Superior temporal gyrus (tissue), 1 donor: ENCODE data around the gene NECAP2.
"Not testable (repeated sequence)": the region's sequence is repeated elsewhere in the genome, so short reads cannot be mapped to it uniquely, and the experiment has no call there.

ENCODE experiments used
- DNase-seq: peaks from one replicate; pipeline ENCODE4 v3.0.0-alpha.2; 2016; ENCODE audit errors: extremely low spot score

Gene NECAP2

GRCh38 chr1:16461681-16462080 is 21.2 kb downstream of the NECAP2 start:
- DNase-seq = no peak

DNA sequence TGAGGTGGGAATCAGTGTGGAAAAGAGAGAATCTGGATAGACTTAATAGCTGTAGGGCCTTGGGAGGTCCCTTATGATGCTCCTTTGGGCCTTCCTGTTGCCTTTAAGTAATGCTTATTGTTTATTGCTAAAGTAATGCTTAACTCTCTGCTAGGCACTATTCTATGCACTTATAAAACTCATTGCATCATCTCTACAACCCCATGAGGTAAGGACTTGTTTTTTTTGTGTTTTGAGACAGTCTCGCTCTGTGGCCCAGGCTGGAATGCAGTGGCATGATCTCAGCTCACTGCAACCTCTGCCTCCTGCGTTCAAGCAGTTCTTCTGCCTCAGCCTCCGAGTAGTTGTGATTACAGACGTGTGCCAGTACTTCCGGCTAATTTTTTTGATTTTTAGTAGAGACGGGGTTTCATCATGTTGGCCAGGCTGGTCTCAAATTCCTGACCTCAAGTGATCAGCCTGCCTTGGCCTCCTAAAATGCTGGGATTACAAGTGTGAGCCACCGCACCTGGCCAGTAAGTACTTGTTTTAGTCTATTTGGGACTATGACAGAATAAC is 22.3 kb downstream of the NECAP2 start:
- DNase-seq = no peak

- DNase-seq = no peak
These were observed 24.5 kb downstream of the NECAP2 start for GRCh38 chr1:16464917-16465625.

DNA sequence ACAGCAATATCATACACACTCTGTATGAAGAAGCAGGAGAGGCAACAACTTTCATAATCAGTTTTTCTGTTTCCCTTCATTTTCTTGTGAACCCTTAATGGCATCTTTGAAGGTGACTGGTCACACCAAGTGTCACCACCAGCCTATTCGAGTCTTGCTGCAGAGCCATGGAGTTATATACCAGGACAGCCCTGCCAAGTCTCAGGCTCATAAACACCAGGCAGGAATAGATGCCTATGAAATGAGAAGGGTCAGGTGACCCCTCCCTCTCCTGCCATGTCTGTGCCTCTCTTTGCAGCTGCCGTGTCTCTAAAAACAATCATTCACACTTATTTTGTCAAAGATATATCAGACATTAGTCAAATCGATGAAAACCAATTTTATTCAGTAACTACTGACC is 28.0 kb downstream of the NECAP2 start:
- no peak for DNase-seq

DNA sequence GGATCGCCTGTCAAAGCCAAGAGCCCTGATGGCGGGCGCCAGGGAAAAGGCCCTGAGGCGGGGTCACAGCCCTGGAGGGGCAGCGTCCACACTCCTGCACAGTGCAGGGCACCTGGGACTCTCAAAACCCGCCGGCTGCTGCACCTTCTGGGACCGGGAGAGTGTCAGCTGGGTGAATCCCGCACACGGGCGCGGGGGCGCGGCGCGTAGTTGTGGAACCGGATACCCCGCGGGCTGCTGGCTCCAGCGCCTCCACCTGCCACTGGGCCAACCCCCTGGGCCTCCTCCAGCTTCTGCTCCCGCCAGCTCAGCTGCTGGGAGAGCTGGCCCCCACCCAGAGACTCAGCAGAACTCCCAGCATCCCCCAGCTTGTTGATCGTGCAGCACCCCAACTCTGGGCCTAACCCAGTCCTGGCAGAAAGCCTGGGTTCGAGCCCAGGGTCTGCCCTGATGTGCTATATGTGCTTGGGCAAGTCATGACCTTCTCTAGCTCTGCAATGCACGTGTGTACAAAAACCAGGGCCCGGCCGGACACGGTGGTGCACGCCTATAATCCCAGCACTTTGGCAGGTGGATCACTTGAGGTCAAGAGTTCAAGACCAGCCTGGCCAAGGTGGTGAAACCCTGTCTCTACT is 33.8 kb downstream of the NECAP2 start:
- no peak for DNase-seq

DNA sequence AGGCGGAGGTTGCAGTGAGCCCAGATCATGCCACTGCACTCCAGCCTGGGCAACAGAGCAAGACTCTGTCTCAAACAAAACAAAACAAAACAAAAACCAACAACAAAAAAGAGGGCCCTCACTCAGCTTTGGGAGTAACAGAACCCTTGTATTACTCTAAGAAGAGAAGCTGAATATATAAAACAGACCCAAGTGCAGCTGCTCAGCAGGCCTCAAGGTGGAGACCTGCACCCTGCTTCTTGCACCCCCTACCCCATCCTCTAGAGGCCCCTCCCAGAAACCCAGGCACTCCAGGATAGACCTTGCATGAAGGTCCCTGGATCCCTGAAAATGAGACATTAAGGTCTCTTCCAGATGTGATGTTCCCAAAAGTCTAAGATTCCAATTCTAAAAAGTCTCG is 34.4 kb downstream of the NECAP2 start:
- DNase-seq = not testable (repeated sequence)

GRCh38 chr1:16475771-16476770 is 35.5 kb downstream of the NECAP2 start:
- DNase-seq = not testable (repeated sequence)

DNA sequence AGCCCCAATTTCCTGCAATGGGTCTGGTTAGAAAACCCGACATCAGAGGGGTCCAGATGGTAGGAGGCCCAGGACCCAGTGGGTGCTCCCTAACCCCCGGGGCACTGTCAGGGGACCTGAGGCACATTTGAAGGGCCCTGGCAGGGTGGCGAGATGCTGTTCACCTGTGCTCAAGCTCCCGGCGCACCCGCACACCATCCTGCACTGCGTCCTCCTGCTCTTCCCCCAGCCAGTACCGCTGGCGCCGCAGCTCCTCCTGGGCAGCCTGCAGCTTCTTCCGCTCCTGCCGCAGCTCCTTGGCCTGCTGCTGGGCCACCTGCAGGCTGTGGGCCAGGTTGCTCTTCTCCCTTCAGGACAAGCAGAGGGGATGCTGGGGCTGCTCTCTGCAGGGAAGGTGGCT is 37.6 kb downstream of the NECAP2 start:
- DNase-seq = no peak

DNA sequence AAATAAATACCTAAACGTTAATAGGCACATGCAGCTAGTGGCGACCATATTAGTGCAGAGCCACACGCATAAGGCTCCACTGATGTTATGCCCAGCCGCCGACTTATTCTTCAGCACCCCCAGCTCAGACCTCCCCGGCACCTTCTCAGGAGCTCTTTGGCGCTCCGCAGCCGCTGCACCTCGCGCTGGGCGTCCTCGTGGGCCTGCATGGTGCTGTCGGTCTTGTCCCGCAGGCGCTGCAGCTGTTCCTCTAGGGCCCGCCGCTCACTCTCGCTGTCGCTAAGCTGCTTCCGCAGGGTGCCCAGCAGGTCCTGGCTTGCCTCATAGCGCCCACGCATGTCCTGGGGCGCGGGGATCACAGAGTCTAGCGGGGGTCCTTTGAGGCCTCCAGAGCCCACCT is 42.6 kb downstream of the NECAP2 start:
- DNase-seq = not testable (repeated sequence)

GRCh38 chr1:16483639-16484500 is 43.3 kb downstream of the NECAP2 start:
- not testable (repeated sequence) for DNase-seq

DNA sequence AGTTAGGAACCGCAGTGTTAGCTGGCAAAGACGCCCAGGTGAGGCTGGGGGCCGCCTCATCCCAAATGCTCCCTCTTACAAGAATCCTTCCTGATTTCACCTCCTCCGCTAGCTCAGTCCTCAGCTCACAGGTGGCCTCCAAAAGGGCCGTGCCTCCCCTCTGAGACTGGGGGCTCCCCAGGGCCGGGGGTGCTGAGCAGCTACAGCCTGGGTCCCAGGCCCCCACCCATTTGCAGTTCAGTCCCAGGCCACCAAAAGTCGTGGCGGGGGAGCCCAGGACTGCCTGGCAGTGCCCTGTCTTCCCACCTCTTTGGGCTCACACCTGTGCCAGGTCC is 43.9 kb downstream of the NECAP2 start:
- DNase-seq = no peak

- DNase-seq = no peak
These were observed 44.4 kb downstream of the NECAP2 start for GRCh38 chr1:16484931-16485330.

- DNase-seq = not testable (repeated sequence)
These were observed 45.8 kb downstream of the NECAP2 start for GRCh38 chr1:16486316-16486715.

GRCh38 chr1:16487011-16487410 is 46.5 kb downstream of the NECAP2 start:
- DNase-seq = not testable (repeated sequence)

DNA sequence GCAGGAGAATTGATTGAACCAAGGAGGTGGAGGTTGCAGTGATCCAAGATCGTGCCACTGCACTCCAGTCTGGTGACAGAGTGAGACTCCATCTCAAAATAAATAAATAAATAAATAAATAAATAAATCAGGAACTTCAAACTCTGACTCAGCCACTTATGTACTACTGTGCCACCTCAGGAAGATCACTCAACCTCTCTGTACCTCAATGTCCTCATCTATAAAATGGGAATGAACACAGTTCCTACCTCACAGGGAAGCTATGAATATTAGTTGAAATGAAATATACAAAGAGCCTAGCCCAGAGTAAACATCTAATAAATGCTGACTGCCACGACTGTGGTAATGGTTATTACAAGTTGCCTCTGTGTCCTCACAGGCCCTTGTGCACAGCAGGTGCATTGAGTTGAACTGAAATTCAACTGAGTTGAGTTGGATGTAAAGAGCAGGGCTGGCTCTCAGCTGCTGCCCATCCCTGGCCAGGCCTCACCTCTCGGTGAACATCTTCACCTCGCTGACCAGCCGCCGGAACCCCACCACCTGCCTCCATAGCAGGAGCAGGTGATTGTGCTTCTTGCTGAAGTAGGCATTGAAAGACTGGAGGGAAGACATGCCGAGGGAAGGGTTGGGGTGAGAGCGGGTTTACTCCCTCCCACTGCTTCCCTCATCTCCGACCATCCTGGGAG is 48.8 kb downstream of the NECAP2 start:
- not testable (repeated sequence) for DNase-seq

DNA sequence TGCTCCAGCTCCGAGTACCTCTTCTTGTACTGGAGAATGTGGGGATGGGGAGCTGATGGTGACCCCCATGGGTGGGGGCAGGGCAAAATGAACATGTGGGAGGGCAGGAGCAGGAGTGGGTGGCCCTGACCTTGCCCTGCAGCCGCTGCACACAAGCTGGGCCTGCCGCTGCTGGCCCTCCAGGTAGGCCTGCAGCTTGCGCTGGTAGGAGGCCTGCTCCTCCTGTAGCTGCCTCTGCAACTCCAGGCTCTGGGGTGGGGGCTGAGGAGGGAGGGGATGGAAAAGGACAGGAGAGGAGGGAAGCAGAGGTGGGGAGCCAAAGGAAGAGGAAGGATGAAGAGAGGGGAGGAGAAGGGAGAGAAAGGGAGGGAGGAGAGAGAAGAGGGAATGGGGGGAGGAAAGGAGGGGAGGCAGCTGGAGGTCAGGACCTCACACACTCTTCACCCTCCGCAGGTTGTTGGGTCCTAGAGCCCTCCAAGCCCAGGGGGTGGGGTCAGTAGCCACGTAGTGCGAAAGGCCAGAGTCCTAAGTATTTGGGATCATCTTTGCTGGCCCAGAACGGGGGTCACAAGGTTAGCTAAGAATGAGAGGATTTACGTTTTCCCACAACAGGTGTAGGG is 50.6 kb downstream of the NECAP2 start:
- DNase-seq = no peak

DNA sequence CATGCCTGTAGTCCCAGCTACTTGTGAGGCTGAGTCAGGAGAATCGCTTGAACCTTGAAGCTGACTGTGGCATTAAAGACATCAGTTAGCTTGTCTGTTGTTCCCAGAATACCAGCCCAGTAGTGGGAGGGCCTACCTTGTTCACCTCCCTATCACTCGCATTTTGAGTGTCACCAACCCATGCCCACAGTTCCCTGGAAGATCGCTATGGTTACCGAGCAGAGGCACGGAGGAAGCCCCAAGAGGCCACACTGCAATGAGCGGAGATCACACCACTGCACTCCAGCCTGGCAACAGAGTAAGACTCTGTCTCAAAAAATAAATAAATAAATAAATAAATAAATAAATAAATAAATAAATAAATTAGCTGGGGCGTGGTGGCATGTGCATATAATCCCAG is 52.4 kb downstream of the NECAP2 start:
- DNase-seq = not testable (repeated sequence)

- DNase-seq = not testable (repeated sequence)
These were observed 53.2 kb downstream of the NECAP2 start for GRCh38 chr1:16493731-16494130.

- DNase-seq = not testable (repeated sequence)
These were observed 57.0 kb downstream of the NECAP2 start for GRCh38 chr1:16497474-16497904.

DNA sequence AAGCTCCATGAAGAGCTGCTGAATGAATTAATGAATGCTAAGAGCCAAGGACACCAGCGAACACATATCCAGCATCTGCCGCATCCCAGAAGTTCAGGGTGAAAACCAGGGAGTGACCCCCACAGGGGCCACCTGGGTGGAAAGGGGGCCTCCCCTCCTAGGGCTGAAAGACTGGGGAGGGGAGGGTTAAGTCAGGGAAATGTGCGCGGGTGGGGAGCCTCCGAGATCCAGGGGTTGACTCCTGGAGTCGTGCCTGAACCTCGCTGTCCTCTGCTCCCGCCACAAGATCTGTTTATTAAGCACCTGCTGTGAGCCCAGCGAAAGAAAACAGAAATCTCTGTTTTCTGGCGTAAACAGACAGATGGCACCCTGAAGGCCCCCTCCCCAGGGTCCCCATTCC is 57.5 kb downstream of the NECAP2 start:
- not testable (repeated sequence) for DNase-seq
